ENCODE data around the gene PAK3.

The PAK3 gene

DNA sequence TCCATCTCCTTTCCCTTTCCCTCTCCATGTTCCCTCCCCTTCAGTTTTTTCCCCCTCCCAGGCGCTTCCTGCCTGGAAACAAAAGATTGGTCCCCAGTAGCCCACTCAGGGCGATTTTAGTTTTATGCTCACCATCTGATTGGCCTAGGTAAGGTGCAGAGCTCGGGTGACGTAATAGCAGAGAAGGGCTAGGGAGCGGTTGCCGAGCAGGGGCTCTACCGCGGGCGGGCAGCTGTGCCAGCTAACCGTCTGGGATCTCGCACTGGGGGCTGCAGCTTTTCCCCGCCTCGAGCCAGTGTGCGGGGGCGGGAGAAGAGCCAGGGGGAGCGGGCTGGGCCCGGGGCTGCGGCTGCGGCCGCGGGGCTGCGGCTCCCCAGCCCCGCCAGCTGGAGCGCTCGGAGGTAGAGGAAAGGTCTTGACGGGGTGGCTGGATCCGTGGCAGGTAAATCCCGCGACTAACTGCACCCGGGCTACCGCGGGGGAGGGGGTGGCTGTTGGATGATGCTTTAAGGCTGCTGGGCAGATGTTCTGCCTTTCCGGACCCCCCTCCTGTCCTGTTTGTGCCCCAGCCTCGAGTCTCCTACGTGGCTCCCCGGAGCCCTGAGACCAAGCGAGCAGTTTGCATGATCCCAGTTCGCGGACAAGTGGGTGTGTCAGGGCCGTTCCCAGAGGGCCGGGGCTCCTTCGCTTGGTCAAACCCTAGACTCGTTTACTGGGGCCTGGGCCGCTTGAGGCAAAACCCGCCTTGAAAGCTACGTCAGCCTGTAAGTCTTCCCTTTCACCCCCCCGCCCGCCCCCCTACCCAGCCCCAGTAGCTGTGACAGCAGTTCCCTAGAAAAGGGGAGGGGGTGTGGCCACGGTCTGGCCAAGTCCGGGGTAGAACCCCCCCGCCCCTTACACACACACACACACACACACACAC is at the start of gene PAK3:
Gene PAK3, plus strand, starts transcription at position 218 of the 922 bp plus-strand sequence. CDS start 26,913 bp downstream, outside the sequence.
- peak; percentile 85 to 96 for DNase-seq

DNA sequence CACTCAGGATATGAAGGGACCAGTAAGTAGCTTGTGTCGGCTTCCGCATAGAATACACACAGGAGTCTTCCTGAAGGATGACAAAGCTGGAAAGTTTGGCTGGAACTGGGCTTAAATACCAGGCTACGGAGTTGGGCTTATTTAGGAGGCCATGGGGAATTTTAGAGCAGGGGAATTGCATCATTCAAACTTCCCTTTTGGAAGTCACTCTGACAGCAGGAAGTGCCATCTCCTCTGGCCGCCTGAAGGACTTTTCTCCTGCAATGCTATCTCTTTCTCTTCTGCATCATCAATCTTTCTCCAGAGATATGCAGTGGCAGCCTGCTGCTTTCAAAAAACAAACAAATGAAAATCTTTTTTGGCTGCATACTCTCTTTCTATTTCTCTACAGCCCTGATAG is 48.4 kb upstream of the PAK3 start:
- DNase-seq = no peak

DNA sequence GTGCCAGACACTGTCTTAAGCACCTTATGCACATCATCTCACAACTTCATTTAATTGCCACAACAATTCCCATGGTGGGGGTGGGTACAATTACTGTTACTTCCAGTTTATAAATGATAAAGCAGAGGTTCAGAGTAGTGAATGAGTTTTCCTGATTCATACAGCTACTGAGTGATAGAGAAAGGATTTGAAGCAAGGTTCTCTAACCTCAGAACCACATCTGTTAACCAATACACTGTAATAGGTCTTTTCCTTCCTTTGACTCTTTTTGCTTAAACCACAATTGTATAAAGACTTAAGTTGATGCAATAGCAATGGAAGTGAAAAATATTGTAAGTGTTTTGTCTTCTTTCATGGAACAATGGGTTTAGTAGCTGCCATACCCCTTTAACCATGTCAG is 43.5 kb upstream of the PAK3 start:
- DNase-seq = no peak

DNA sequence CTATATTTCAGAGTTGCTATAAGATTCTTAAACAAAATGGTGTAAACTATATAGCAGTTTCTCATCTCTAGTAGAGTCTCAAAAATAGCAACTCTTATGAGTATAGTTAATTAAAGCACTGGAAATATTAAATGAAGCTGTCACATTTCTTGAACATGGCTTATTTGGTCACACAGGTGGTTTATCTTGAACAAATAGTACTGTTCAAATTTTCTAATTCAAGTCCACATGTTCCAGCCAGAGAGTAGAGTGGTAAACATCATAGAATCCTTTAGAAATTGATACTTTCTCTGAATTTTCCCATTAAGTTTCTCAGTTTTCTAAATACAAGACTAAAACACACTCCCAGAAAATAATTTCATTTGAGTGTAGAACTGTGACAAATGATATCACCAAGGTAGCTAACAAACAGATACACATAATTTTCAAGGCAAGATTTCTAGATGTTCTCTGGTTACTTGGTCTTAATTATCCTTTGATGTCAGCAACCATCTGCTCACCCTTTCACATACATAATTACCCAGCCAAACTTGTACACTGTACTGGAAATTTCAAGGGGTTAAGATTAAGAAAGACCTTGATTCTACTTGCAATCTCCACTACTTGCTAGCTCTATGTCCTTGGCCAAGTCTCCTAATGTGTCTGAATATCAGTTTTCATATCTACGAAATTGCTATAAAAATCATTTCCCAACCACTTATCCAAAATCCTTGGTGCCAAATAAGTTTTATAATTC is 24.3 kb upstream of the PAK3 start:
- DNase-seq = no peak

DNA sequence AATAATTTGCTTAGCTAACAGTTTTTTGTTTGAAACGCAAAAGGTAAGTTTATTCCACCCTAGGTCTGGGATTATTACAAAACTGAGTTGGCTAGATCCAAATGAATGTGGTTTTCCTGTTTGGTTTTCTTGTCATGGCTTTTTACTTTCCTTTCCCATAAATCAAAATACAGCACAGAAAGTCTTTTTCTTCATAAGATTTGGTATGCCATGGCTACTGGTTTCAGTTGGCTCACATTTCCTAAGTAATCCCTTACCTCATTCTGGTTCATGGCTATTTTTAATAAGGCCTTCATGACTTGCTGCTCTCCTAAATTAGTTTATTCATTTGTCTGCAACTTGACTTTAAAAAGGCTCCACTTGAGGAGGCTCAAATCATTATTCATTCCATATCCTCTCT is 12.9 kb upstream of the PAK3 start:
- DNase-seq = no peak

DNA sequence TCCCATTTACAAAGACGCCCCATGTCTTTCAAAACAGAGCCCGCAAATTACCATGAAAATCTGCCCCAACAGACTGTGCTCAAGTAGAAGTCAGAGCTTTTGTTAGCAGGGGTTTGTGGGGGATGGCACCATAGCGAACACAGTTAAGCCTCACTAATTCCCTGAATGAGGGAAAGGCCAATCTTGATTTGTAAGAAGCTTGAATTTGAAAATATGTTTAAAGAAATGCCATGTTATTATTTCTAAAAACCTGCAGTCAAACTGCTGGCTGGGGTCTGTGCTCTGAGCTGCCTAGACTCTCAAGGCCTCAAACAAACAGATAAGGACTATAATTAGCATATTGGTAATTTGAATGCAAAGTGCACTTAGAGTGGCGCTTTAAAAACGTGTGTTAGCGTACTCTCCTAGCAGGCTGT is 9.4 kb upstream of the PAK3 start:
- peak; percentile 55 to 77 for DNase-seq

DNA sequence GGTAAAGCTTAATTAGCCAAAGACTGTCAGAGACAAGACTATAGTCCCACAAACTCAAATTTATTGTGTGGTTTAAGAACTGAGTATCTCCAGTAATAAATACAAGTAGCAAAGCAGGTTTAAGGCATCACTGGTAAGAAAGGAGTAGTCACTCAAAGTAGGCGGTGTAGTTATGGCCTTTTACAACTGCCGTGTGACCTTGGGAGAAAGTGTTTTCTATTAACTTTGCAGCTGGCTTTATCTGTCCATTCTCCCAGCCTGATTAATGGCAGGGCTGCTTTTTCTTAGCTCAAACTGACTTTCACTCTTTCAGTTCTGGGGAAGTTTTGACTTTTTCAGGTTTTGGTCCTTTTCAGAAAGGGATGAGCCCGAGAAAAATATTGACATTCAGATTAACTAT is 7.4 kb upstream of the PAK3 start:
- DNase-seq = no peak

DNA sequence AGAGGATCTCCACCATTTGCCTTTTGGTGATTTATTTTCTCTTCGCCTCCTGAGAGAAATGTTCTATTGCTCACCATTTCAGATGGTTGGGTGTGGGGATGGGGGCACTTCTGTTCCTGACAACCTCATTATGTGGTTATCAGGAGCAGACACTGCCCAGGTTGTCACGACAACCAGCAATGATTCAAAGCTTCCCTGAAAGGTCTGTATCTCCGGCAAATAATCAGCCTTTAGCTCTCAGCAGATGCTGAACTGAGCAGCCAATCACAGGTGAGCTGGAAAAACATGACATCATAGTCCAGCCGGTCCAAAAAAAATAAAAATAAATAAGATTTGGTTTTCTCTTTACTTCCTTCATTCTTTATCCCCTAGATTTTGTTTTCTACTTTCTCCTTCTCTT is 5.5 kb upstream of the PAK3 start:
- no peak for DNase-seq

DNA sequence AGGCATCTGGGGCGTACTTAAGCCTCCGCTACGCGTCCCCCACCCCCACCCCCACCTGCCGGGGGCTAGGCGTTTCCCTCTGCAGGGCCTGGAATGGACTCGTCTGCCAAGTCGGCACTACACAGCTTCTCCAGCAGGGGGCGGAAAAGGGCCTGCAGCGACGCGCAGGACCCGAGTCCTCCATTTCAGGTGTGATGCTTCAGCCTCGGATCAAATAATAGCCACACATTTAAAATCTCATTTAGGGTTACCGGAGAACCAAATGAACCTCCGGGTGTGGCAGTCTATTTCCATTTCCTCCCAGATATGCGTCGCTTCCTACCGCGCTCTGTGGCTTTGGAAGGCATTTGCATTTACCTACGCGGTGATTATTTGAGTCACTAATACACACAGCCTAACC is 2.9 kb downstream of the PAK3 start:
- DNase-seq = peak; percentile 30 to 45

DNA sequence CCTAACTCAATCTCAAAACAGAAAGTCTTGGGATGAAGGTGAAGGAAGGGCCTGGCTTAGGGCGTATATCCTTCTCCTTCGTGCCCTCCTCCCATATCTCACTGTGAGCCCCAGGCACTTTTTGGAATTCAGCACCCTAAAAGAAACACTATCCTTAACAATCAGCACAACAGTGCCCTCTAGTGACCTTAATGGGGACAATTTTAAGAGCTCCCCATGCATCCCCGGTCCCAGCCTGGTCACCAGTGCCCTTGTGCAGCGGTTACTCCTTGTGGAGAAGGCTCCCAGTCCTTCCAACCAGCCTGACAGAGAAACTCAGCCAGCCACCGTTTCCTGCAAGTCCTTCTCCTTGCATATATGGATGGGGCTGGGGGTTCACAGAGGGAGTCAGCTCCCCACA is 4.2 kb downstream of the PAK3 start:
- peak; percentile 68 to 71 for DNase-seq

DNA sequence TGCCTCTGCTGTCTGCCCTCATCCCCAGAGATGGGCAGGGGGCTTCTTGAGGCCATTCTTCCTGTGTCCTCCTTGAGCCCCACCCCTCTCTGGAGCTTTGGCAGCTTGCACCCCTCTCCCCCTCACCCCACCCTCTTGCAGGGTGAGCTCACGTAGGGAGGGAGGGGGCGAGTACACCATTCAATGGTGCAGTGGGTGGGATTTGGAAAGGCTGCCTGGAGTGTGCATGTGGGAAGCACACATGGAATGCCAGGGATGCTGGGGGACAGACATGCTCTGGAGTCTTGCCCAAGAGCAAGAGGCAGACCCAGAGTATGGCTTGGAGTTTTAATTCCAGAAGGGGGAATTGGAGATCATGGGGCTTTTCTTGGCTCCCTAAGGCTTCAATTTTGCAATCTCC is 5.6 kb downstream of the PAK3 start:
- no peak for DNase-seq

DNA sequence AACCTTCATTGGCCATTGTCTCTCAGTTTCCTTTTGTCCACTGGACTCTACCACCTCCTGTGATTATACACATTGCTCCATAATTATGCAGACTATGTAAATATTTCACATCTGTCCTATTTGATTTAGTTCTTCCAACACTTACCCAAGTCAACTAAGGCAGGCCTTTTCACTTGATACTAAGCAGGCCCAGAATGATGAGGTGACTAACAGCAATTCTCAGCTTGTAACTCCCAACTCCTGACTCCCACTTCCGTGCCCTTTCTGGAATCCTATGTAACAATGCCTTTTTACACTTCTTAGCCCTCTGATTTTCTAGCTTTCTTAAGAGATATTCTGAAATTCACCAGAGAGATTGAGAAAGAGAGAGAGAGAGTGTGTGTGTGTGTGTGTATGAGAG is 6.6 kb downstream of the PAK3 start:
- DNase-seq = peak; percentile 59 to 86

DNA sequence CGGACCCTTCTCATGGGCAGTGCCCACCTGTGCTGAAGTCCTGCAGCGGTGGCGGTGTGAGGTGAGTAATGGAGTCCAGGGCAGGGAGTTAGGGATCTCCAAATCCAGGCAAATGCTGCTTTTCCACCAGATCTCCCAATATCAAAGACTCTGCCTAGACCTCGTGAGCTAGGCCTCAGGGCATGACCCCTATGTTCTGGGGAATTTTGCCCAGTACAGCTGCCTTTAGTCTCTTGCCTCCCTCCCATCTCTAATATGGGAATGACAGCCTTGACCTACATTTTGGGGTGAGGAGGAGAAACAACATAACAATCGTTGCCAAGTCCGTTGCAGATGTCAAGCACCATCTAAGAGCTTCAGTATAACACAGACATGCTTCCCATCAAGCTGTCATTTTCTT is 7.3 kb downstream of the PAK3 start:
- no peak for DNase-seq

DNA sequence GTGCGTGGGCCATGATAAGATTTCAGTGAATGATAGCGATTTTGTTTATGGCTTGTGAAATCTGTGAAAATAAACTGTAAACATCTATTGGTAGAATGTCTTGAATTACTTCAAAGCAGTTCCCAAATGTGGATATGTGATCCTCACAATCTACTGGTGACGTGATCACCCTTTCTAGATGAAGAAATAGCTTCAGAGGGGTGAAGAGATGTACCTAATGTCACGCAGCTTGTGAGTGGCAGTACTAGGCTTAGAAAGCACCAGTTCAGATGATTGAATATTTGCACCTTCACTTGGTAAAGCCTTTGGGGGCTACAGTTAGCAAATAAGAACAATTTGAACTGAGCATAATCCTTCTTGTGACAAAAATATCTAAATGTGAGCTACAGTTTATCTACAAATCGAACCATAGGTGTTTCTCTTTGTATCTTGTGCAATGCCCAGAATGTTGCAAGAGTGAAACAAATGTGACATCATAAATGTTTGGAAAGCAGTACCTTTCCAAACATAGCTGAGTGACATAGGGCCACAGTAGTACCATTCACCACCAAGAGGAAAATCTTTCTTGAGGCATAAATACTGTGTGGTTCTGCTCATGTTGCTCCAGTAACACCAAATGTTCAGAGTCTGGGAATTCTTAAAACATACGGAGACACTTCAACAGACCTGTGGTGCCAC is 14.2 kb downstream of the PAK3 start:
- no peak for DNase-seq

DNA sequence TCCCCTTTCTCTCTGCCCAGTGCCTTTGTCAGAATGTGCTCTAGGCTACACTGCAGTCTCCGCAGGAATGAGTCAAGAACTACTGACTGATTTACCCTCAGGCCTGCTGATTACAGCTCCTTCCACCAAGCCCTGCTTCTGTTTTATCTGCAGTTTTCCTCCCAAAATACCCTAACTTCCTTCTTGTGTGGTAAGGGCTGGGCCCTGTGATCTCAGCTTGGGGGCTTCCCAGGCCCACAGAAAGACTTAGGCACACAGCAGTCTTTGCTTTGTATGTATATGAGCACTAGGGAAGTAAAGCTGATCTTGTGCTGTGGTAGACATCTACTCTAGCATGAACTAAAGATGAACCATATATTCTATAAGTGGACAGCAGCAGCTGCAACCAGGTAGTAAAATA is 18.8 kb downstream of the PAK3 start:
- no peak for DNase-seq

DNA sequence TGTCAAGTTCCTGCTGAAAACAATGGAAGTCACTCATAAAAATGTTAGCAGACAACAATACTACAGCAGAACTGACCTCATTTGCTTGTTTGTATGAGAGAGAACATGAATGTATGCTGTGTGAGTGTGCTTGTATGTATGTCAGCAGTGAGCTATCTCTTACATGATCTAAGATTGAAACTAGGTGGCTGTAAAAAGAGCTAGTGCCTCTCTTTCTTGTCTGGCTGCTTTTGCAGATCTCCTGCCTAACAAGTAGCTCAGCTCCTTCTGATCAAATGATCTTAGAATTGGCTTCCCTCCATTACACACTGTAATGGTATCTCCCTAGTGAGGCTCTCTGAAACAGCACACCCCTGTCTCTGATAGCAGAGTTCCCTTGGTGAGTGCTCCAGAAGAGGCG is 20.7 kb downstream of the PAK3 start:
- no peak for DNase-seq

DNA sequence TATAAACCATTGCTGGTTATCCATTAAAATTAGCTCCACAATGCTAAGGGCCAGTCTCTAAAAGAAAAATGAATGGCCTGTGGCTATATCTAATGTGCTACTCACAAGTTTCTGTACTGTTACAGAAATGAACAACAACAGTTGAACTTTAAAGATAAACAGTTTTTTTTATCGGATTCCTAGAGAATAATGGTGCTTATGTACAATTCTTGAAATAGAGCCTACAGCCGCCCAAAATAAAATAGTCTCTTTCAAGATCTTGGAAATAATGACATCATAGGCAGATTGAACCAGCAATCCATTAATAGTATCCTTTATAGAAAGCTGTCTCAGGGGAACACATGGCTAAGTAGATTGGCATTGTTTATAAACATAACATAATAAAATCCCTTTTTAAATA is 23.4 kb downstream of the PAK3 start:
- no peak for DNase-seq

DNA sequence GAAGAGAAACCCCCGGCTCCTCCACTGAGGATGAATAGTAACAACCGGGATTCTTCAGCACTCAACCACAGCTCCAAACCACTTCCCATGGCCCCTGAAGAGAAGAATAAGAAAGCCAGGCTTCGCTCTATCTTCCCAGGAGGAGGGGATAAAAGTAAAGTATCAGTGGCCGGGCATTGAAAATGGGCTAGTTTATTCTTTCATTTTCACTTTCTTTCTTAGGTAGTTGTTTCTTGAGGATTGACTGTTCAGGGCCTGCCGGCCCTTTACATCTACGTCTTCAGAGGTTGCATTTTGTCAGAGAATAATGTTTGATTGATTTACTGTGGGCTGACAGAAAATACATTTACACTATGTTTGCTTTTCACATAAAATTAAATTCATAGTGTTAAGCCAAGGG is 27.1 kb downstream of the PAK3 start:
- no peak for DNase-seq

DNA sequence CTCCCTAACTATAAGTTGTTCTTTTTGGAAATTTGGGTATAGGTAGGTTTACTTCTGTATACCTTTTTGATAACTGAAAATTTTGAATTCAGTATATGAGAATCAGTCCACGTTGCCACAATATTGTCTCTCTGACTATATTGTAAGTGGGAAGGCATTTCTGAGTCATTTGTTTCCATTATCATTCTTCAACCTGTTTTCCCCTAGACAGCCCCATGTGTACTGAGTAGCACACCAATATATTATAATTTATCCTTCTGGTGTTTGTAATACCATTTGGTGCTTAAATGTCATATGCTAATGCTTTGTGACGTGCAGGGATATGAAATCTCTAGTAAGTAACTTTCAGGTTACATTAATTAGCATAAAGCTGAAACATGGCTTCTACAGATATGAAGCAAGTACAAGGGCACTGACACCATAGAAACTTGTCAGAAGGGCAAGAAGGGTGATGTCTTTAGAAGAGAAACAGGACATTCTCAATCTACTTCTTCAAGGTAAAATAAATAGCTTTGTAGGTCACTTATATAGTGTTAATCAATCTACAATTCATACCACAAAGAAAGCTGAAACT is 27.7 kb downstream of the PAK3 start:
- no peak for DNase-seq

DNA sequence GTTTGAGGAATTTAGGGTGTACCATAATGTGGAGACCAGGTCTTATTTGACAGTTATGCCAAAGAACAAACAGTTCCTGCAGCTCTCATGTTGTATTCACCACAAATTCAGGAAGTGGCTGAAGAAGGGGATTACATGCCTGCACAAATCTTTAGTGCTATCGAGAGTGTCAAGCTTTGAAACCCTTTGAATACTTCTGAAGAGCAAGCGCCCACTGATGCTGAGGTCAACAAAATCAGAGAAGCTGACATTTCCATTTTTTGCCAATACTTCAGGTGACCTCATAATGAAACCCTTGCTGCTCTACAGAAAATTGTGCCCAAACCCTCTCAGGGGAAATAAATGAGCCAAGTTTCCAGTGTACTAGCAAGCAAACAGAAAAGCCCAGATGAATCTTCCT is 28.4 kb downstream of the PAK3 start:
- no peak for DNase-seq

DNA sequence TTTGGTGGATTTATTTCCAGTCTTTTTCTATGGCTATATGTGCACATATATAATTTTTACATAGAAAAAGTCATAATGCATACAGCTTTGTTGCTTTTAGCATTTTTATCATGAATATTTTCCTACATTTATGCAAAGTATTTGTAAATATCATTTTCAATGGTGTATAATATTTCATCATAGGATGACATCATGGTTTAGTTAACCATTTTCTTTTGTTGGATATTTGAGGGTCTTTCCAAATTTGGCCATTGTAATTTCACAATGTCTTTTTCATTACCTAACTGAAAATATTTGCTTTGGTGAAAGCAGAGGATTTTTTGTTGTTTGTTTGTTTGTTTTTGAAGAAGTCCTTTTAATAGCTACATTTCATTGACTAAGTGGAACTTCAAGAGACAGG is 31.0 kb downstream of the PAK3 start:
- DNase-seq = no peak

DNA sequence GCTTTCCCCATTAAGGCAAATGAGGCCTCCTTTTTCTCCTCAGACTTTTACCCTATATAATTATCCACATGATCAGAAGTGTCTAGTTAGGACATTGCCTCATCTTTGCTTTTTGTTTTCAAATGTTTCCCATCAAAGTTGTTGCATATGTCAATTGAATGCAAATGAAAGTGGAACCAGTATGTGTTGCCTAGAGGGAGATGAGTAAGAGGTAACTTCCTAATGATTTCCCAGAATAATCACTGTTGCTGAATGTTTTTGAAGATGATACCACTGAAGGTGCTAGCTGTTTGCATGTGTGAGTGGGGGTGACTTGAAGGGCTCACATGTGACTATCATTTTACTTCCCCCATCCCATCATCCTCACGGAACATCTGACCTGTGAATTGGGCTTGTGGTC is 33.9 kb downstream of the PAK3 start:
- no peak for DNase-seq

DNA sequence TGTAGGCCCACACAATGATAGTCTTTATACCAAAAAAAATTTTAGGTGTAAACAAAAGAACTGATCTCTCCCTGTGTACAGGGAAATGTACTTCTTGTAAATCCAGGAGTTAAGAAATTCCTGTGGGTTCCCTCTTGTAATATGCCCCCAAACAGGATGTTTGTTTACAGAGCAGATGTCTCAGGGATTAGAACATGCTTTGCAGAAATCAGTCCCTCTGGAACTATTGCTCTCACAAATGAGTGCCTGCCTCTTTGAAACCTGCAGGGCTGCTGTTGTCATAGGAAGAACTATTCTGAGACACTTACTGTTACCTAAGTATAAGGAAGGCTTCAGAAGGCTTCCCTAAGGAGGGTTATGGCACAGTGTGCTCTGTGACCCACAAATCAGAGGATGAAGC is 35.6 kb downstream of the PAK3 start:
- DNase-seq = no peak

Data from NCI-H2081 (cell line).